HUES48 (cell line): Measurements from ENCODE around the gene FAAP20.

ENCODE experiments used
- H3K27ac ChIP-seq: one replicate; pipeline ENCODE4 v1.7.0; 2013; ENCODE audit warnings: low read depth, low read length, inconsistent platforms
- H3K27me3 ChIP-seq: 2 replicates; pipeline ENCODE4 v1.6.1; 2013; ENCODE audit warnings: mild to moderate bottlenecking, low read length; ENCODE audit not compliant: control insufficient read depth, insufficient read depth
- H3K36me3 ChIP-seq: 2 replicates; pipeline ENCODE4 v1.6.1; 2013; ENCODE audit warnings: low read length; ENCODE audit not compliant: control insufficient read depth, insufficient read depth
- H3K4me1 ChIP-seq: 2 replicates; pipeline ENCODE4 v1.6.1; 2013; ENCODE audit warnings: mild to moderate bottlenecking, low read length; ENCODE audit not compliant: control insufficient read depth, insufficient read depth
- H3K4me3 ChIP-seq: 2 replicates; pipeline ENCODE4 v1.5.1; 2013; ENCODE audit warnings: mild to moderate bottlenecking, low read depth, low read length
- H3K9ac ChIP-seq: 2 replicates; pipeline ENCODE4 v1.6.1; 2013; ENCODE audit warnings: mild to moderate bottlenecking, low read depth, low read length, moderate library complexity
- H3K9me3 ChIP-seq: 2 replicates; pipeline ENCODE4 v1.6.1; 2013; ENCODE audit warnings: low read length; ENCODE audit not compliant: control insufficient read depth, insufficient read depth

The FAAP20 gene

GRCh38 chr1:2190491-2190976 is 4.0 kb downstream of the FAAP20 start:
- Histone ChIP-seq H3K27me3 (no peaks in the 10 kb centered on the region), H3K4me3 (no peak overlapping the region), H3K9me3 (no peaks in the 10 kb centered on the region), H3K36me3 (peaks cover 16% of the 10 kb centered on the region), H3K9ac (no peak overlapping the region), H3K4me1 (peaks cover 10% of the 10 kb centered on the region), H3K27ac (peak overlapping the region; percentile 89)

GRCh38 chr1:2189459-2190425 is 4.8 kb downstream of the FAAP20 start:
- no peaks in the 10 kb centered on the region for H3K27me3 ChIP-seq
- peaks cover 10% of the 10 kb centered on the region for H3K4me1 ChIP-seq
- H3K9me3 ChIP-seq = no peaks in the 10 kb centered on the region
- peak overlapping the region; percentile 52 for H3K4me3 ChIP-seq
- peaks cover 22% of the 10 kb centered on the region for H3K36me3 ChIP-seq
- peak overlapping the region; percentile 89 for H3K27ac ChIP-seq
- peak overlapping the region; percentile 10; the same call in 1 of the 2 replicates for H3K9ac ChIP-seq

GRCh38 chr1:2188336-2188735 is 6.2 kb downstream of the FAAP20 start:
- H3K27ac ChIP-seq = no peak overlapping the region
- no peaks in the 10 kb centered on the region for H3K27me3 ChIP-seq
- no peak overlapping the region for H3K4me3 ChIP-seq
- peaks cover 27% of the 10 kb centered on the region for H3K36me3 ChIP-seq
- H3K9me3 ChIP-seq = no peaks in the 10 kb centered on the region
- peaks cover 8% of the 10 kb centered on the region for H3K4me1 ChIP-seq
- no peak overlapping the region; the same call in 1 of the 2 replicates for H3K9ac ChIP-seq

GRCh38 chr1:2187619-2188018 is 7.0 kb downstream of the FAAP20 start:
- H3K4me1 ChIP-seq = peaks cover 4% of the 10 kb centered on the region; the same call in 1 of the 2 replicates
- no peak overlapping the region; the same call in 1 of the 2 replicates for H3K9ac ChIP-seq
- H3K9me3 ChIP-seq = no peaks in the 10 kb centered on the region
- H3K36me3 ChIP-seq = peaks cover 22% of the 10 kb centered on the region
- no peak overlapping the region for H3K4me3 ChIP-seq
- H3K27ac ChIP-seq = no peak overlapping the region
- no peaks in the 10 kb centered on the region for H3K27me3 ChIP-seq

GRCh38 chr1:2186901-2187300 is 7.7 kb downstream of the FAAP20 start:
- peaks cover 4% of the 10 kb centered on the region; the same call in 1 of the 2 replicates for H3K4me1 ChIP-seq
- no peaks in the 10 kb centered on the region for H3K9me3 ChIP-seq
- no peak overlapping the region for H3K9ac ChIP-seq
- no peaks in the 10 kb centered on the region for H3K27me3 ChIP-seq
- no peak overlapping the region for H3K4me3 ChIP-seq
- peaks cover 19% of the 10 kb centered on the region for H3K36me3 ChIP-seq
- no peak overlapping the region for H3K27ac ChIP-seq

GRCh38 chr1:2185880-2186855 is 8.4 kb downstream of the FAAP20 start:
- Histone ChIP-seq H3K36me3 (peaks cover 19% of the 10 kb centered on the region), H3K27me3 (no peaks in the 10 kb centered on the region), H3K9me3 (no peaks in the 10 kb centered on the region), H3K4me1 (peaks cover 4% of the 10 kb centered on the region; the same call in 1 of the 2 replicates), H3K27ac (no peak overlapping the region), H3K4me3 (no peak overlapping the region), H3K9ac (no peak overlapping the region)

- Histone ChIP-seq H3K4me1 (peaks cover under 1% of the 10 kb centered on the region; the same call in 1 of the 2 replicates), H3K27ac (no peak overlapping the region), H3K27me3 (no peaks in the 10 kb centered on the region), H3K9ac (no peak overlapping the region), H3K36me3 (peaks cover 27% of the 10 kb centered on the region), H3K9me3 (no peaks in the 10 kb centered on the region), H3K4me3 (no peak overlapping the region)
Measured at GRCh38 chr1:2184934-2185333, 9.6 kb downstream of the FAAP20 start.

GRCh38 chr1:2184531-2184930 is 10.0 kb downstream of the FAAP20 start:
- H3K27ac ChIP-seq = no peak overlapping the region
- no peaks in the 10 kb centered on the region for H3K9me3 ChIP-seq
- H3K4me1 ChIP-seq = no peaks in the 10 kb centered on the region
- peaks cover 27% of the 10 kb centered on the region for H3K36me3 ChIP-seq
- no peak overlapping the region for H3K4me3 ChIP-seq
- no peak overlapping the region for H3K9ac ChIP-seq
- H3K27me3 ChIP-seq = no peaks in the 10 kb centered on the region

GRCh38 chr1:2183937-2184334 is 10.6 kb downstream of the FAAP20 start:
- Histone ChIP-seq H3K4me1 (no peaks in the 10 kb centered on the region), H3K9ac (no peak overlapping the region), H3K27ac (no peak overlapping the region), H3K4me3 (no peak overlapping the region), H3K9me3 (no peaks in the 10 kb centered on the region), H3K36me3 (peaks cover 27% of the 10 kb centered on the region), H3K27me3 (no peaks in the 10 kb centered on the region)

- Histone ChIP-seq H3K36me3 (peaks cover 38% of the 10 kb centered on the region), H3K27ac (no peak overlapping the region), H3K4me3 (no peak overlapping the region), H3K4me1 (no peaks in the 10 kb centered on the region), H3K27me3 (no peaks in the 10 kb centered on the region), H3K9me3 (no peaks in the 10 kb centered on the region), H3K9ac (no peak overlapping the region)
Measured at GRCh38 chr1:2182376-2182775, 12.2 kb downstream of the FAAP20 start.
